Epithelial cell of esophagus (primary cell): ENCODE results near the gene ARHGAP42.
"Not testable (repeated sequence)": the region's sequence is repeated elsewhere in the genome, so short reads cannot be mapped to it uniquely, and the experiment has no call there.

Experiments used
- DNase-seq: peaks from one replicate; pipeline ENCODE4 v3.0.0; 2010; ENCODE audit warnings: low read depth
- H3K4me3 ChIP-seq: 2 replicates; pipeline ENCODE4 v1.5.1; 2011; ENCODE audit warnings: mild to moderate bottlenecking, low read length, control low read depth
- CTCF ChIP-seq: IDR thresholded peaks from 2 replicates; pipeline ENCODE4 v1.5.1; 2011; ENCODE audit warnings: low read depth, mild to moderate bottlenecking, low read length, control low read depth, inconsistent platforms; ENCODE audit not compliant: insufficient read depth; ENCODE audit errors: missing control alignments

The ARHGAP42 gene

GRCh38 chr11:100746448-100746847, 59.4 kb downstream of the ARHGAP42 start:
- no peak for TF ChIP-seq CTCF
- no peak for DNase-seq
- H3K4me3 ChIP-seq, result no peak overlapping the region

GRCh38 chr11:100748153-100748552, 61.1 kb downstream of the ARHGAP42 start:
- H3K4me3 ChIP-seq, result no peak overlapping the region
- no peak for TF ChIP-seq CTCF
- DNase-seq, result peak; percentile 20

- DNase-seq, H3K4me3 ChIP-seq: not testable (repeated sequence)
Measured at GRCh38 chr11:100749887-100750565, 62.9 kb downstream of the ARHGAP42 start.

- not testable (repeated sequence) for DNase-seq, H3K4me3 ChIP-seq
Measured at GRCh38 chr11:100750566-100750891, 63.4 kb downstream of the ARHGAP42 start.

- DNase-seq, result peak; percentile 49
- H3K4me3 ChIP-seq, result no peak overlapping the region
- no peak for TF ChIP-seq CTCF
Measured at GRCh38 chr11:100752371-100753171, 65.5 kb downstream of the ARHGAP42 start.

GRCh38 chr11:100753172-100753543, 66.1 kb downstream of the ARHGAP42 start:
- peak; percentile 83 for DNase-seq
- TF ChIP-seq CTCF, result peak; percentile 8
- no peak overlapping the region for H3K4me3 ChIP-seq

GRCh38 chr11:100753571-100753970, 66.5 kb downstream of the ARHGAP42 start:
- no peak overlapping the region for H3K4me3 ChIP-seq
- no peak for DNase-seq
- TF ChIP-seq CTCF, result no peak

- no peak for DNase-seq
- no peak overlapping the region for H3K4me3 ChIP-seq
- no peak for TF ChIP-seq CTCF
Measured at GRCh38 chr11:100756559-100756958, 69.5 kb downstream of the ARHGAP42 start.
